ENCODE measurements around the gene C2CD2. TPM values are rescaled to one million over a fixed set of nuclear protein-coding genes. Genes with fewer than 3 reads are reported as not detected.
A peak's percentile ranks its signal among the peaks of the same experiment; 100 is the strongest.

The C2CD2 gene
- total and polyA plus RNA-seq, 2 of the 4 experiments (the other 2 are of a cell fraction): 15.6 to 25.3 TPM

GRCh38 chr21:41962425-41962966, 8.7 kb upstream of the C2CD2 start:
- H3K4me2 ChIP-seq (ENCODE audit: low read depth, low read length): no peak overlapping the region
- no peak overlapping the region for H3K56ac ChIP-seq (ENCODE audit: extremely low read depth, insufficient read depth, low read length)
- no peak overlapping the region for H4K8ac ChIP-seq (ENCODE audit: low read depth in 2 of 2, low read length in 2 of 2)
- H4K91ac ChIP-seq (ENCODE audit: insufficient read depth, low read depth, low read length): no peak overlapping the region
- no peak overlapping the region for H2BK15ac ChIP-seq (ENCODE audit: low read depth, low read length)
- H2BK20ac ChIP-seq (ENCODE audit: low read depth, low read length): no peak overlapping the region
- H2AK9ac ChIP-seq (replicated peaks; ENCODE audit: low read depth, low read length, poor library complexity): no peak overlapping the region
- H3K4me1 ChIP-seq (ENCODE audit: control insufficient read depth, insufficient read depth, low read length): peaks cover 9% of the 10 kb centered on the region
- peaks cover 1% of the 10 kb centered on the region; the same call in 1 of the 2 replicates for H3K27me3 ChIP-seq (ENCODE audit: control insufficient read depth, insufficient read depth, low read length)
- H3K9me3 ChIP-seq (ENCODE audit: control insufficient read depth, insufficient read depth, low read length): no peaks in the 10 kb centered on the region
- no peak for ATAC-seq (ENCODE audit: low read depth)
- H3K23ac ChIP-seq (ENCODE audit: low read depth, low read length): no peak overlapping the region
- intact Hi-C loops (cut with micrococcal nuclease): no loop called here
- no peak overlapping the region for H2BK5ac ChIP-seq (ENCODE audit: low read depth, low read length, poor library complexity, severe bottlenecking)
- no peak overlapping the region for H3K4me3 ChIP-seq (ENCODE audit: insufficient read depth, low read depth, low read length)
- no peak overlapping the region for H4K5ac ChIP-seq (ENCODE audit: low read depth, low read length)
- H3K9me1 ChIP-seq (ENCODE audit: insufficient read depth, low read length): peaks cover 11% of the 10 kb centered on the region
- H3K27ac ChIP-seq (ENCODE audit: insufficient read depth, low read length): no peak overlapping the region
- peak overlapping the region; percentile 65; the same call in 1 of the 2 replicates for H2BK120ac ChIP-seq (ENCODE audit: low read depth, low read length)
- CTCF ChIA-PET: no interaction called here
- dilution Hi-C loops (cut with HindIII; ENCODE audit: low sequenced_read_pairs, unreplicated experiment): no loop called here
- no peak overlapping the region for H3K4ac ChIP-seq (ENCODE audit: low read depth, low read length)
- H3K79me1 ChIP-seq (ENCODE audit: low read depth in 1 of 2, low read length in 2 of 2): 0 out of 4 replicates have a peak, but pooled peaks cover 0 to 3% of the 10 kb centered on the region in 2 experiments
- in situ Hi-C loops (cut with MboI; ENCODE audit: low sequenced_read_pairs): loop anchor here (5.0 kb wide), 1 partner anchor 35 kb away; no protein-coding TSS in a partner anchor
- DNase-seq: no peak
- WGBS, 2 experiments (ENCODE audit: extremely low coverage in 2 of 2, insufficient read length in 1 of 2): 96% methylated on average over 4 of the region's 11 CpGs; no CpG with 5 or more reads in 1 of the 2 experiments
- no peak for TF ChIP-seq MAFK (IDR thresholded peaks at IDR 0.05; ENCODE audit: low read depth, low read length)
- no peak for TF ChIP-seq NFE2L2 (IDR thresholded peaks at IDR 0.05; ENCODE audit: low read depth, low read length)
- no peak for TF ChIP-seq BHLHE40 (IDR thresholded peaks at IDR 0.05; ENCODE audit: low read depth, low read length)
- TF ChIP-seq SMC3 (IDR thresholded peaks at IDR 0.05; ENCODE audit: low read depth, low read length): no peak
- no peak for TF ChIP-seq ELK1 (IDR thresholded peaks at IDR 0.05; ENCODE audit: borderline replicate concordance, low read depth, low read length)
- H3K14ac ChIP-seq (replicated peaks; ENCODE audit: low read depth, low read length): no peak overlapping the region
- POLR2A ChIA-PET (ENCODE audit: unreplicated experiment): no interaction called here
- H2AK5ac ChIP-seq (ENCODE audit: low read depth, low read length): no peak overlapping the region
- no peak overlapping the region for H3K18ac ChIP-seq (ENCODE audit: low read depth, low read length)
- no TSS peak for BruUV-seq (replicated peaks)
- H2AFZ ChIP-seq (replicated peaks; ENCODE audit: low read length, poor library complexity): no peak overlapping the region
- H3K9ac ChIP-seq (ENCODE audit: low read depth, low read length): no peak overlapping the region
- H3K36me3 ChIP-seq (ENCODE audit: control insufficient read depth, insufficient read depth, low read length): no peaks in the 10 kb centered on the region
- no peaks in the 10 kb centered on the region for H4K20me1 ChIP-seq (ENCODE audit: insufficient read depth, low read length)
